ENCODE data around the gene PCSK9. TPM values are rescaled to one million over a fixed set of nuclear protein-coding genes. Genes with fewer than 3 reads are reported as not detected.

The PCSK9 gene
- total RNA-seq, 4 donors from 2014 or later, result 0.07 TPM; not detected in 3

DNA sequence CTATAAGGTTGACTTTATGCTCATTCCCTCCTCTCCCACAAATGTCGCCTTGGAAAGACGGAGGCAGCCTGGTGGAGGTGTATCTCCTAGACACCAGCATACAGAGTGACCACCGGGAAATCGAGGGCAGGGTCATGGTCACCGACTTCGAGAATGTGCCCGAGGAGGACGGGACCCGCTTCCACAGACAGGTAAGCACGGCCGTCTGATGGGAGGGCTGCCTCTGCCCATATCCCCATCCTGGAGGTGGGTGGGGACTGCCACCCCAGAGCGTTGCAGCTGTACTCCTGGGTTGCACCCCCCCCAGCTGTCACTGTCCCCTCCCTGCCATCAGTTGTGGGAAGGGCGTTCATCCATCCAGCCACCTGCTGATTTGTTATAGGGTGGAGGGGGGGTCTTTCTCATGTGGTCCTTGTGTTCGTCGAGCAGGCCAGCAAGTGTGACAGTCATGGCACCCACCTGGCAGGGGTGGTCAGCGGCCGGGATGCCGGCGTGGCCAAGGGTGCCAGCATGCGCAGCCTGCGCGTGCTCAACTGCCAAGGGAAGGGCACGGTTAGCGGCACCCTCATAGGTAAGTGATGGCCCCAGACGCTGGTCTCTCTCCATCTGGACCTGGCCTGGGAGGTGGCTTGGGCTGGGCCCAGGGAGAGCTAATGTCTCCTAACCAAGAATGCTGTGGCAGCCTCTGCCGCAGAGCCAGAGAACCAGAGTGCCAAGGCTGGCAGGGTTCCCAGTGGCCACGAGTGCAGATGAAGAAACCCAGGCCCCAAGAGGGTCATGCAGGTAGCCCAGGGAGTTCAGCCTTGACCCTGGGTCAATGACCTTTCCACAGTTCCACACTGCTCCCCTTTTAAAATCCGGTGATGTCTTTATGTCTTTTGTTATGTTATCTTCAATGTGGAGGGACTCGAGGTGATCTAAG, 13.1 kb downstream of the PCSK9 start:
- in situ Hi-C loops (cut with MboI; ENCODE audit: low sequenced_read_pairs in 4 of 4), result no loop called here
- intact Hi-C loops (cut with DNase I; ENCODE audit: low total_unique reads), result no loop called here
- no peaks in the 10 kb centered on the region for H3K36me3 ChIP-seq
- H3K27me3 ChIP-seq, result no peaks in the 10 kb centered on the region
- H3K4me3 ChIP-seq, result no peak overlapping the region
- TF ChIP-seq POLR2A (IDR thresholded peaks at IDR 0.05), result no peak
- TF ChIP-seq, protein P1, sequence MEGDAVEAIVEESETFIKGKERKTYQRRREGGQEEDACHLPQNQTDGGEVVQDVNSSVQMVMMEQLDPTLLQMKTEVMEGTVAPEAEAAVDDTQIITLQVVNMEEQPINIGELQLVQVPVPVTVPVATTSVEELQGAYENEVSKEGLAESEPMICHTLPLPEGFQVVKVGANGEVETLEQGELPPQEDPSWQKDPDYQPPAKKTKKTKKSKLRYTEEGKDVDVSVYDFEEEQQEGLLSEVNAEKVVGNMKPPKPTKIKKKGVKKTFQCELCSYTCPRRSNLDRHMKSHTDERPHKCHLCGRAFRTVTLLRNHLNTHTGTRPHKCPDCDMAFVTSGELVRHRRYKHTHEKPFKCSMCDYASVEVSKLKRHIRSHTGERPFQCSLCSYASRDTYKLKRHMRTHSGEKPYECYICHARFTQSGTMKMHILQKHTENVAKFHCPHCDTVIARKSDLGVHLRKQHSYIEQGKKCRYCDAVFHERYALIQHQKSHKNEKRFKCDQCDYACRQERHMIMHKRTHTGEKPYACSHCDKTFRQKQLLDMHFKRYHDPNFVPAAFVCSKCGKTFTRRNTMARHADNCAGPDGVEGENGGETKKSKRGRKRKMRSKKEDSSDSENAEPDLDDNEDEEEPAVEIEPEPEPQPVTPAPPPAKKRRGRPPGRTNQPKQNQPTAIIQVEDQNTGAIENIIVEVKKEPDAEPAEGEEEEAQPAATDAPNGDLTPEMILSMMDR (IDR thresholded peaks at IDR 0.05 in 4 of 5, conservative IDR thresholded peaks at IDR 0.05 in 1 of 5), result no peak
- H3K27ac ChIP-seq, result peak overlapping the region; percentile 13 to 78 (median 66)
- no peaks in the 10 kb centered on the region for H3K9me3 ChIP-seq
- ATAC-seq (peak; percentile 55 to 57), DNase-seq (peak; percentile 36 to 77)
- peaks cover 17 to 21% of the 10 kb centered on the region in 2 donors for H3K4me1 ChIP-seq

DNA sequence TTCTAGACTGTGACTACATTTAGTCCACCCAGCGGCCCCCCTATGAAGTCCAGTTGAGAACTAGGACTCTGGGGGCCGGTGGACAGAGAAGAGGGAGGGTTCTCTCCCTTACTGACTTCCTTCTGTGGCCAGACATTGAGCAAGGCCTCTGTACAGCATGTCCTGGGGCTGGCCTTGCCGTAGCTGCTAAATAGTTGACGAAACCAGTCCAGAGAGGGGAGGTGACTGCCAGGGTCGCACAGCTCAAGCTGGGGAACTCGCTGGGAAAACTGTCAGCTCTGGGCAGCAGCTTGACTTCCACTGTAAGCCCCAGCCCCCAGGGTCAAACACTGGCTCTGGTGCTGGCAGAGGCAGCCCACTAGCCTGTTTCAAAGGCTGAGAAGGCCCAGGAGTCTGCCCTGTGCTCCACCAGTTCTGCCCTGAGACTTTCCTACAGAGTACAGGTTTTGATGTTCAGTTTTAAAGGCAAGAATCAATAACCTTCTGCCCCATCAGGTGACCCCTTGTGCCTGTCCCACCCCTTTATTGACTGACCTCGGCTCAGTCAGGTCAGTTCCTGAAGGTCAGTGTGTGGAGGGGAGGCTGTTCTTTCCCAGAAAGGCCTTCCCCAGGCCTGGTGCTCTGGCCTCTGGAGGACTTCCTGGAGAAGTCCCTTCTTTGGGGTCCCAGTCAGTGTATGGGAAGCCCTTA, 14.1 kb downstream of the PCSK9 start:
- DNase-seq, result peak; percentile 56 to 73
- no peaks in the 10 kb centered on the region for H3K27me3 ChIP-seq
- intact Hi-C loops (cut with DNase I; ENCODE audit: low total_unique reads) (no loop called here), in situ Hi-C loops (cut with MboI; ENCODE audit: low sequenced_read_pairs in 4 of 4) (no loop called here)
- no peaks in the 10 kb centered on the region for H3K36me3 ChIP-seq
- H3K9me3 ChIP-seq, result no peaks in the 10 kb centered on the region
- peak; percentile 77 to 80 for ATAC-seq
- H3K4me3 ChIP-seq, result no peak overlapping the region
- H3K4me1 ChIP-seq, result peaks cover 17 to 21% of the 10 kb centered on the region in 2 donors
- no peak for TF ChIP-seq POLR2A (IDR thresholded peaks at IDR 0.05)
- TF ChIP-seq, protein P1 (IDR thresholded peaks at IDR 0.05 in 4 of 5, conservative IDR thresholded peaks at IDR 0.05 in 1 of 5), result no peak
- peak overlapping the region; percentile 13 to 78 (median 66) for H3K27ac ChIP-seq

DNA sequence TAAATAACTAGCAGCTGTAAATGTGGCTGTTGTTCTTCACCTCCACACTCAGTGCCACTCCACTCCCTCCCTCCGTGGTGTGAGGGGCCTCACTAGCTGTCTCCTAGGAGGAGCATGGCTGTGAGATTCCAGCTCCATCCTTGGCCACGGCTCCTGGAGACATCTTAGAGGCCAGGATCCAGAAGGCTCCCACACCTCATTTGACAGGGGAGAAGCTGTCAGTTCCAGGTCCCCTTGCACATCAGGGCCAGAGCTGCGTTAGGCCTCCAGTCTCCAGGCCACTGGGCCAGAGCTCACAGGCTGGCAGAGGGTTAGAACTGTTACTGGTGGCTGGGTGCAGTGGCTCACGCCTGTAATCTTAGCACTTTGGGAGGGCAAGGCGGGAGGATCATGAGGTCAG, 15.0 kb downstream of the PCSK9 start:
- no peaks in the 10 kb centered on the region for H3K27me3 ChIP-seq
- TF ChIP-seq, protein P1 (IDR thresholded peaks at IDR 0.05 in 4 of 5, conservative IDR thresholded peaks at IDR 0.05 in 1 of 5), result no peak
- TF ChIP-seq POLR2A (IDR thresholded peaks at IDR 0.05), result no peak
- intact Hi-C loops (cut with DNase I; ENCODE audit: low total_unique reads), result no loop called here
- H3K4me1 ChIP-seq, result peaks cover 17 to 21% of the 10 kb centered on the region in 2 donors
- no peak overlapping the region for H3K27ac ChIP-seq
- H3K9me3 ChIP-seq, result no peaks in the 10 kb centered on the region
- in situ Hi-C loops (cut with MboI; ENCODE audit: low sequenced_read_pairs in 4 of 4), result no loop called here
- DNase-seq, result no peak
- H3K36me3 ChIP-seq, result no peaks in the 10 kb centered on the region
- no peak for ATAC-seq
- H3K4me3 ChIP-seq, result no peak overlapping the region

DNA sequence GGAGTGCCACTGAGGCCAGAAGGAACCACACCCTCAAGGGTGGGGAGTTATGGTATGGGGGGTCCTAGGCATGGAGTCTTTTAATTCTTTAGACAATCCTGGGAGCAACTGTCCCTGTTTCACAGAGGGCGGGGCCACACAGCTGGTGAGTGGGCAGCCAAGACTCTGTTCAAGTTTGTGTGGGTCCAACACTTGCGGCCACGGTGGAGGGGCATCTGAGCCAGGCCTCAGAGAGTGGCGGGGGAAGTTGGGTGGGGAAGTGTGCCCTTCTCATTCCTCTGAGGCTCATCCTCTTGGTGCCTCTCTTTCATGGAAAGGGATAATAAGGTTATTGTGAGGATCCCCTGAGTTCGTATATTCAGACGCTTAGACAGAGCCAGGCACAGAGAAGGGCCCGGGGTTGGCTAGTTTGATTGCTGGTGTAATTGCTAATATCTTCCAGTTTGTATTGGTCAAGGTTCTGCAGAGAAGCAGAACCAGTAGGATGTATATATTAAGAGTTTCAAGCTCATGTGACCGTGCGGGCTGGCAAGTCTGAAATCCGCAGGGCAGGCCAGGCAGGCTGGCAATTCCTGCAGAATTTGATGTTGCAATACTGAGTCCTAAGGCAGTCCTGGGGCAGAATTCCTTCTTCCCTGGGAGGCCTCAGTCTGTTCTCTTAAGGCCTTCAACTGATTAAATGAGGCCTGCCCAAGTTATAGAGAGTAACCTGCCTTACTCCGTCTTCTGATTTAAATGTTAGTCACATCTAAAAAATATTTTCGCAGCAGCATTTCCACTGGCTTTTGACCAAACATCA, 15.9 kb downstream of the PCSK9 start:
- peak; percentile 45 to 76 for ATAC-seq
- intact Hi-C loops (cut with DNase I; ENCODE audit: low total_unique reads), result no loop called here
- Histone ChIP-seq H3K27ac (peak overlapping the region in 2 of 4 donors; percentile 14 to 46), H3K4me3 (no peak overlapping the region), H3K9me3 (no peaks in the 10 kb centered on the region), H3K27me3 (no peaks in the 10 kb centered on the region), H3K36me3 (no peaks in the 10 kb centered on the region), H3K4me1 (peaks cover 17 to 21% of the 10 kb centered on the region in 2 donors)
- peak; percentile 63 to 67 for DNase-seq
- in situ Hi-C loops (cut with MboI; ENCODE audit: low sequenced_read_pairs in 4 of 4), result no loop called here
- no peak for TF ChIP-seq POLR2A (IDR thresholded peaks at IDR 0.05)
- TF ChIP-seq, protein P1 (IDR thresholded peaks at IDR 0.05 in 4 of 5, conservative IDR thresholded peaks at IDR 0.05 in 1 of 5), result no peak

All from gastrocnemius medialis (tissue), 4 donors.